K562 (cell line): ENCODE results near the gene CXCR5. TPM values are rescaled to one million over a fixed set of nuclear protein-coding genes. Genes with fewer than 3 reads are reported as not detected.

Source experiments
- BRF1 ChIP-seq: IDR thresholded peaks from 3 replicates; pipeline ENCODE4 v1.6.1; 2011; ENCODE audit warnings: borderline replicate concordance, mild to moderate bottlenecking; ENCODE audit not compliant: insufficient read length; ENCODE audit errors: extremely low read depth
- DACH1 ChIP-seq: fragments of 450-650 bp; IDR thresholded peaks from 2 replicates; pipeline ENCODE4 v1.6.1; 2018; ENCODE audit not compliant: partially characterized antibody
- SIN3A ChIP-seq, 2 experiments: fragments of 150-350 bp in 1 of 2; IDR thresholded peaks; 2 replicates each; pipeline ENCODE4 v1.6.1; 2011 to 2016; ENCODE audit warnings: borderline replicate concordance in 2 of 2, low read depth in 2 of 2, low read length in 2 of 2, mild to moderate bottlenecking in 2 of 2, moderate library complexity in 2 of 2; ENCODE audit not compliant: control insufficient read depth in 1 of 2
- YY1 ChIP-seq, 3 experiments: IDR thresholded peaks; 2 replicates each; pipeline ENCODE4 v1.6.1; 2011; ENCODE audit warnings: low read length in 2 of 3, mild to moderate bottlenecking in 2 of 3, moderate library complexity in 2 of 3, borderline replicate concordance in 1 of 3, control low read depth in 1 of 3, low read depth in 1 of 3; ENCODE audit not compliant: insufficient read depth in 3 of 3, insufficient replicate concordance in 2 of 3, control insufficient read depth in 1 of 3, insufficient read length in 1 of 3; ENCODE audit errors: extremely low read depth in 1 of 3
- ZNF197 ChIP-seq: fragments of 200-800 bp; sonication (Bioruptor generic); IDR thresholded peaks from 2 replicates; pipeline ENCODE4 v1.6.1; 2016; ENCODE audit warnings: low read depth, missing genetic modification characterization, missing compliant biosample characterization
- ZNF263 ChIP-seq: sonication (generic); formaldehyde crosslinking; IDR thresholded peaks from 2 replicates; pipeline ENCODE4 v1.8.0; 2022; ENCODE audit warnings: mild to moderate bottlenecking, missing genetic modification reagents, borderline replicate concordance
- ZNF445 ChIP-seq: fragments of 250-450 bp; sonication (Bioruptor Pico); IDR thresholded peaks from 2 replicates; pipeline ENCODE4 v1.4.0; 2020; ENCODE audit warnings: low read depth, mild to moderate bottlenecking, moderate library complexity
- polyA plus RNA-seq, 8 experiments: library from polyadenylated mRNA; depleted of rRNA in 4 of 8; stranded (reverse) in 5 of 8; unstranded in 3 of 8; fragments of >200 nt; fragmentation: Nextera tagmentation in 2 of 8; fragmentation: Illumina TruSeq in 1 of 8; extraction: Ambion mirVana in 2 of 8; extraction: Trizol in 1 of 8; gene quantifications; 2 replicates each; pipeline versions ENCODE4 v1.2.1 to v1.2.3, GENCODE V29; 2011 to 2014; ENCODE audit warnings: inconsistent platforms in 1 of 8, missing spikeins in 1 of 8
- total RNA-seq, 7 experiments: library from RNA; depleted of rRNA in 6 of 7; stranded (reverse); fragments of >200 nt in 6 of 7; fragmentation: Illumina TruSeq in 2 of 7; extraction: Trizol in 2 of 7; gene quantifications; 2 replicates each; pipeline versions ENCODE4 v1.2.1 to v1.2.3, GENCODE V29; 2011 to 2021; ENCODE audit warnings: low replicate concordance in 1 of 7
- TF ChIP-seq, protein P1 (sequence below), 2 experiments: fragments of 450-650 bp; IDR thresholded peaks; 2 replicates each; pipeline ENCODE4 v1.6.1; 2018; ENCODE audit warnings: mild to moderate bottlenecking in 2 of 2, low read depth in 1 of 2; ENCODE audit not compliant: partially characterized antibody in 2 of 2

The CXCR5 gene
- total and polyA plus RNA-seq, 9 of the 15 experiments (the other 6 are each of a cell fraction or from before 2014, with no cell fraction given), result 0.03 to 0.06 TPM; not detected in 7

DNA sequence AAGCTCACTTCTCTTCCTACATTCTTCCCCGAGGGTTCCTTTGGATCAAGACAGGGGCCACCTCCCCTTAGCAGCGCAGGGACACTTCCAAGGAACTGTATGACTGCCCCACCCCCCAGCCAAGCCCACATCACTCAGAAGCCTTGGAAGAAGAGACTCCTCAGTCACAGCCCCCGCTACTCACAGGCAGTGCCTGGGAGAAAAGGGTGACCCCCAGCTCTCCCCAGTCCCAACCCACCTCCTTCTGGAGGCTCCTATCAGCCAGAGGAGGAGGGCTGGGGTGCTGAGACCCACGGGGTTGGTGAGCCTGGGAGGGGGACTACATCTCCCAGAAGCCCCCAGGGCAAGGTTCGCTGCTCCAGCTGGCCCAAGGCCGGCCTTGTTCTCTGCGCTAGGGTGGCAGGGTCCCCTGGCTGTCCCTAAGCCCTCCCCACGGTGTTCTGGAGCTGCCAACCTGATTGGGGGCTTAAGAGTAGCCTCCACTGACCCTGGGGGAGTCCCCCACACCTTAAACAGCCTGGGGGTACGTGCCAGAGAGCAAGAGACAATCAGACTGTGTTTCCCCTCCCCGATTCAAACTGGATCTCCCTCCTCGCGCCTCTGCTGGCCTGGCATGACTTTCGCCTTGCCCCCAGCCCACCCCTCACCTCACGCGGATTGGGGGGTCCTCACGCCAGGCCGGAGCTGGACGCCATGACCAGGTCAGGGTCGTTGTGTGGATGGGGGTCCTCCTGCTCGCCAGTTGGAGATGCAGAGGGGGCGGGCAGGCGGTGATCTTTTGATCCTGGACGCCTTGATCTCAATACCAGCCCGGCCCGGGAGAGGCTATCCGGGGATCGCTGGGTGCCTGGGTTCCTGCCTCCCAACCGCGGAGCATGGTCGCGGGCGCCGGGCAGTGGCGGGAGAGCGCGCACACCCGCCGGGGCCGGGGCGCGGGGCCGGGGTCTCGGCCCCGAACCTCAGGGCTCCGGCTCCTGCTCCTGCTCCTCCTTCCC, 41.2 kb downstream of the CXCR5 start (continued):
- TF ChIP-seq, protein P1, sequence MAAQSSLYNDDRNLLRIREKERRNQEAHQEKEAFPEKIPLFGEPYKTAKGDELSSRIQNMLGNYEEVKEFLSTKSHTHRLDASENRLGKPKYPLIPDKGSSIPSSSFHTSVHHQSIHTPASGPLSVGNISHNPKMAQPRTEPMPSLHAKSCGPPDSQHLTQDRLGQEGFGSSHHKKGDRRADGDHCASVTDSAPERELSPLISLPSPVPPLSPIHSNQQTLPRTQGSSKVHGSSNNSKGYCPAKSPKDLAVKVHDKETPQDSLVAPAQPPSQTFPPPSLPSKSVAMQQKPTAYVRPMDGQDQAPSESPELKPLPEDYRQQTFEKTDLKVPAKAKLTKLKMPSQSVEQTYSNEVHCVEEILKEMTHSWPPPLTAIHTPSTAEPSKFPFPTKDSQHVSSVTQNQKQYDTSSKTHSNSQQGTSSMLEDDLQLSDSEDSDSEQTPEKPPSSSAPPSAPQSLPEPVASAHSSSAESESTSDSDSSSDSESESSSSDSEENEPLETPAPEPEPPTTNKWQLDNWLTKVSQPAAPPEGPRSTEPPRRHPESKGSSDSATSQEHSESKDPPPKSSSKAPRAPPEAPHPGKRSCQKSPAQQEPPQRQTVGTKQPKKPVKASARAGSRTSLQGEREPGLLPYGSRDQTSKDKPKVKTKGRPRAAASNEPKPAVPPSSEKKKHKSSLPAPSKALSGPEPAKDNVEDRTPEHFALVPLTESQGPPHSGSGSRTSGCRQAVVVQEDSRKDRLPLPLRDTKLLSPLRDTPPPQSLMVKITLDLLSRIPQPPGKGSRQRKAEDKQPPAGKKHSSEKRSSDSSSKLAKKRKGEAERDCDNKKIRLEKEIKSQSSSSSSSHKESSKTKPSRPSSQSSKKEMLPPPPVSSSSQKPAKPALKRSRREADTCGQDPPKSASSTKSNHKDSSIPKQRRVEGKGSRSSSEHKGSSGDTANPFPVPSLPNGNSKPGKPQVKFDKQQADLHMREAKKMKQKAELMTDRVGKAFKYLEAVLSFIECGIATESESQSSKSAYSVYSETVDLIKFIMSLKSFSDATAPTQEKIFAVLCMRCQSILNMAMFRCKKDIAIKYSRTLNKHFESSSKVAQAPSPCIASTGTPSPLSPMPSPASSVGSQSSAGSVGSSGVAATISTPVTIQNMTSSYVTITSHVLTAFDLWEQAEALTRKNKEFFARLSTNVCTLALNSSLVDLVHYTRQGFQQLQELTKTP (IDR thresholded peaks at IDR 0.05; ENCODE audit: low read depth in 1 of 2, partially characterized antibody in 2 of 2), result peak in 1 of 2 experiments; percentile 83
- TF ChIP-seq ZNF445 (CRISPR knock-in tag) (no peak), BRF1 (no peak), ZNF197 (CRISPR knock-in tag) (no peak), SIN3A (IDR thresholded peaks at IDR 0.05; ENCODE audit: borderline replicate concordance in 2 of 2, control insufficient read depth in 1 of 2, low read depth in 2 of 2, low read length in 2 of 2) (peak; percentile 82 to 86; a peak in 3 of 4 replicates), DACH1 (peak; percentile 87), ZNF263 (CRISPR knock-in tag) (peak; percentile 62; the same call in 1 of the 2 replicates), YY1 (IDR thresholded peaks at IDR 0.05; ENCODE audit: borderline replicate concordance in 1 of 3, control insufficient read depth in 1 of 3, extremely low read depth in 1 of 3, insufficient read depth in 3 of 3, insufficient read length in 1 of 3, insufficient replicate concordance in 2 of 3, low read depth in 1 of 3, low read length in 2 of 3) (peak in 1 of 3 experiments; percentile 24)
